ENCODE measurements around the gene USP53. TPM values are rescaled to one million over a fixed set of nuclear protein-coding genes. Genes with fewer than 3 reads are reported as not detected.
"Not testable (repeated sequence)": the region's sequence is repeated elsewhere in the genome, so short reads cannot be mapped to it uniquely, and the experiment has no call there.

Gene USP53
- total RNA-seq, 5 donors from 2014 or later (not counting 1 experiment from before 2014, with no cell fraction given) = 17.3 to 26.4 (median 21.2) TPM

- Histone ChIP-seq H3K9me3 (no peaks in the 10 kb centered on the region), H3K4me3 (ENCODE audit: control insufficient read depth in 1 of 2, extremely low read depth in 1 of 2, low read length in 1 of 2) (no peak overlapping the region), H3K27me3 (replicated peaks in 1 of 2; ENCODE audit: control insufficient read depth in 2 of 2, extremely low read depth in 1 of 2, insufficient read depth in 2 of 2, low read length in 1 of 2) (no peaks in the 10 kb centered on the region), H3K4me1 (ENCODE audit: control insufficient read depth in 1 of 2, extremely low read depth in 1 of 2, insufficient read depth in 2 of 2, low read length in 2 of 2) (no peaks in the 10 kb centered on the region), H3K27ac (ENCODE audit: low read length) (no peak overlapping the region), H3K36me3 (ENCODE audit: control insufficient read depth in 2 of 2, extremely low read depth in 1 of 2, insufficient read depth in 1 of 2, low read length in 1 of 2) (peaks cover 0 to 9% of the 10 kb centered on the region in 2 donors)
- ChIA-PET CTCF (interaction anchor here in 1 of 2 donors (0.6 kb wide), 1 partner anchor 409 kb away, joined by 3 read pairs; no protein-coding TSS in a partner anchor), POLR2A (no interaction called here)
- DNase-seq = no peak
- H3K36me3 Mint-ChIP-seq = peaks cover 48% of the 10 kb centered on the region
- H3K27me3 Mint-ChIP-seq = no peaks in the 10 kb centered on the region
- peaks cover 0 to 6% (median 6%) of the 10 kb centered on the region in 3 donors for H3K4me1 Mint-ChIP-seq
- peaks cover 0 to 7% (median 0%) of the 10 kb centered on the region in 3 donors for H3K9me3 Mint-ChIP-seq
- no peak for ATAC-seq (replicated peaks in 1 of 4)
- 40% methylated on average over 1 of the region's 4 CpGs for WGBS (ENCODE audit: insufficient coverage)
- H3K27ac Mint-ChIP-seq = peak overlapping the region in 1 of 2 donors; percentile 2
- no peak overlapping the region for H3K4me3 Mint-ChIP-seq
These were observed 53.6 kb downstream of the USP53 start for GRCh38 chr4:119266153-119266552.

DNA sequence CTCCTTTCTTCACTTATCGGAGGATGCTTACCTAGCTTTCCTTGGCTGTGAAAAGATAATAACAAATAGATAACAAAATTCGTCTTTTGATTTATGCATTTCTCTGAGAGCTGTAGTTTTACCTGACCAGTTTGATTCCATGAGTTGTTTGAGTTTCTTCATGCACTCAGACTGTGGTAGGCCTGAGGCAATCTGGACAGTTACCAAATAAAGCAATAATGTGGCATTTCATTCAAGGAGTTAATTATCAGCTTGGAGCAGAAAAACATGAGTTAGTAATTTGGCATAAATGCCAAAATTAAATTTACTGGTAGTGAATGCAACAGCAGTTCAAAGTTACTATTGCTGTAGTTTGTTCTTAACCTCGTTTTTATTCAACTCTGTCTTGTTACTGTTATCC lies 56.0 kb downstream of the USP53 start:
- no peak overlapping the region for H3K4me3 Mint-ChIP-seq
- peaks cover 58% of the 10 kb centered on the region for H3K36me3 Mint-ChIP-seq
- Histone ChIP-seq H3K36me3 (ENCODE audit: control insufficient read depth in 2 of 2, extremely low read depth in 1 of 2, insufficient read depth in 1 of 2, low read length in 1 of 2) (peaks cover 0 to 11% of the 10 kb centered on the region in 2 donors), H3K9me3 (no peaks in the 10 kb centered on the region), H3K4me1 (ENCODE audit: control insufficient read depth in 1 of 2, extremely low read depth in 1 of 2, insufficient read depth in 2 of 2, low read length in 2 of 2) (no peaks in the 10 kb centered on the region), H3K27me3 (replicated peaks in 1 of 2; ENCODE audit: control insufficient read depth in 2 of 2, extremely low read depth in 1 of 2, insufficient read depth in 2 of 2, low read length in 1 of 2) (no peaks in the 10 kb centered on the region), H3K4me3 (ENCODE audit: control insufficient read depth in 1 of 2, extremely low read depth in 1 of 2, low read length in 1 of 2) (no peak overlapping the region), H3K27ac (ENCODE audit: low read length) (no peak overlapping the region)
- DNase-seq (no peak), ATAC-seq (replicated peaks in 1 of 4) (no peak)
- ChIA-PET POLR2A (interaction anchor here (0.6 to 0.7 kb wide), 2 partner anchors 93 to 703 kb away, joined by 3 to 6 read pairs; no protein-coding TSS in a partner anchor), CTCF (interaction anchor here in 1 of 2 donors (1.0 kb wide), 1 partner anchor 54 kb away, joined by 4 read pairs; no protein-coding TSS in a partner anchor)
- H3K4me1 Mint-ChIP-seq = peaks cover 0 to 6% (median 6%) of the 10 kb centered on the region in 3 donors
- no peaks in the 10 kb centered on the region for H3K27me3 Mint-ChIP-seq
- peaks cover 0 to 7% (median 0%) of the 10 kb centered on the region in 3 donors for H3K9me3 Mint-ChIP-seq
- WGBS (ENCODE audit: insufficient coverage) = 100% methylated on average over 1 of the region's 3 CpGs
- no peak overlapping the region for H3K27ac Mint-ChIP-seq

DNA sequence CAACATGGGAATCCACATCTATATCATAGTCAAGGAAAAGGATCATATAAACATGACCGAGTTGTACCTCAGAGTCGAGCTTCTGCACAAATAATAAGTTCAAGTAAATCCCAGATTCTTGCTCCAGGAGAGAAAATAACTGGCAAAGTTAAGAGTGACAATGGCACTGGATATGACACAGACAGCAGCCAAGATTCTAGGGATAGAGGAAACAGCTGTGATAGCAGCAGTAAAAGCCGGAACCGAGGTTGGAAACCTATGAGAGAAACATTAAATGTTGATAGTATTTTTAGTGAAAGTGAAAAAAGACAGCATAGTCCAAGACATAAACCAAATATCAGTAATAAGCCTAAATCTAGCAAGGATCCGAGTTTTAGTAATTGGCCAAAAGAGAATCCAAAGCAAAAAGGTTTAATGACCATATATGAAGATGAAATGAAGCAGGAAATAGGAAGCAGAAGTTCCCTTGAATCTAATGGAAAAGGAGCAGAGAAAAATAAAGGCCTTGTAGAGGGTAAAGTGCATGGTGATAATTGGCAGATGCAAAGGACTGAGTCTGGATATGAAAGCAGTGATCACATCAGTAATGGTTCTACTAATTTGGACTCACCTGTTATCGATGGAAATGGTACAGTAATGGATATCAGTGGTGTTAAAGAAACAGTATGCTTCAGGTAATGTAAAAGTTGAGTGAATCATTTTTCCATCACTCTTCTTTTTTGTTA lies 59.0 kb downstream of the USP53 start:
- Histone ChIP-seq H3K4me3 (ENCODE audit: control insufficient read depth in 1 of 2, extremely low read depth in 1 of 2, low read length in 1 of 2) (no peak overlapping the region), H3K9me3 (no peaks in the 10 kb centered on the region), H3K27me3 (replicated peaks in 1 of 2; ENCODE audit: control insufficient read depth in 2 of 2, extremely low read depth in 1 of 2, insufficient read depth in 2 of 2, low read length in 1 of 2) (no peaks in the 10 kb centered on the region), H3K4me1 (ENCODE audit: control insufficient read depth in 1 of 2, extremely low read depth in 1 of 2, insufficient read depth in 2 of 2, low read length in 2 of 2) (no peaks in the 10 kb centered on the region), H3K27ac (ENCODE audit: low read length) (no peak overlapping the region), H3K36me3 (ENCODE audit: control insufficient read depth in 2 of 2, extremely low read depth in 1 of 2, insufficient read depth in 1 of 2, low read length in 1 of 2) (peaks cover 0 to 7% of the 10 kb centered on the region in 2 donors)
- peaks cover 0 to under 1% (median 0%) of the 10 kb centered on the region in 3 donors for H3K9me3 Mint-ChIP-seq
- H3K4me3 Mint-ChIP-seq = no peak overlapping the region
- H3K27me3 Mint-ChIP-seq = no peaks in the 10 kb centered on the region
- 80% methylated on average over 1 of the region's 6 CpGs for WGBS (ENCODE audit: insufficient coverage)
- H3K36me3 Mint-ChIP-seq = peaks cover 46% of the 10 kb centered on the region
- H3K4me1 Mint-ChIP-seq = no peaks in the 10 kb centered on the region
- POLR2A ChIA-PET = no interaction called here
- CTCF ChIA-PET = no interaction called here
- ATAC-seq (replicated peaks in 1 of 4) (no peak), DNase-seq (no peak)
- H3K27ac Mint-ChIP-seq = no peak overlapping the region

GRCh38 chr4:119279541-119279940 lies 67.0 kb downstream of the USP53 start:
- H3K36me3 ChIP-seq (ENCODE audit: control insufficient read depth in 2 of 2, extremely low read depth in 1 of 2, insufficient read depth in 1 of 2, low read length in 1 of 2); H3K27ac Mint-ChIP-seq; H3K27me3 ChIP-seq (replicated peaks in 1 of 2; ENCODE audit: control insufficient read depth in 2 of 2, extremely low read depth in 1 of 2, insufficient read depth in 2 of 2, low read length in 1 of 2); H3K27me3 Mint-ChIP-seq; H3K9me3 ChIP-seq; POLR2A ChIA-PET; H3K4me3 ChIP-seq (ENCODE audit: control insufficient read depth in 1 of 2, extremely low read depth in 1 of 2, low read length in 1 of 2); H3K4me3 Mint-ChIP-seq; ATAC-seq (replicated peaks in 1 of 4); H3K9me3 Mint-ChIP-seq; H3K27ac ChIP-seq (ENCODE audit: low read length); CTCF ChIA-PET; H3K4me1 ChIP-seq (ENCODE audit: control insufficient read depth in 1 of 2, extremely low read depth in 1 of 2, insufficient read depth in 2 of 2, low read length in 2 of 2); DNase-seq: not testable (repeated sequence)
- peaks cover 30 to 35% (median 32%) of the 10 kb centered on the region in 3 donors for H3K4me1 Mint-ChIP-seq
- 95% methylated on average over 8 of the region's 19 CpGs for WGBS (ENCODE audit: insufficient coverage)
- H3K36me3 Mint-ChIP-seq = peaks cover 10% of the 10 kb centered on the region

DNA sequence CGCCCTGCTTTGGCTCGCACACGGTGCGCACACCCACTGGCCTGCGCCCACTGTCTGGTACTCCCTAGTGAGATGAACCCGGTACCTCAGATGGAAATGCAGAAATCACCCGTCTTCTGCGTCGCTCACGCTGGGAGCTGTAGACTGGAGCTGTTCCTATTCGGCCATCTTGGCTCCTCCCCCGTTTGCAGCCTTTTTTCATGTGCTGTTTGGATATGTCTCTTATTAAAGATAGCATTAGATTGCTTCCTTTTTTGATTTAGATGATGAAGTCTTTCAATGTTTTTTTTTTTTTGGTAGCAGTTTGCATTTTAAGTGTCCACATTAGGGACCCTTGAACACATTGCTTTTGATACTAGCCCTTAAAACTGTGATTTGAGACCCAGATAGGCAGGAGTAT lies 67.4 kb downstream of the USP53 start:
- H3K4me3 ChIP-seq (ENCODE audit: control insufficient read depth in 1 of 2, extremely low read depth in 1 of 2, low read length in 1 of 2); H3K27me3 ChIP-seq (replicated peaks in 1 of 2; ENCODE audit: control insufficient read depth in 2 of 2, extremely low read depth in 1 of 2, insufficient read depth in 2 of 2, low read length in 1 of 2); H3K27ac ChIP-seq (ENCODE audit: low read length); POLR2A ChIA-PET; H3K36me3 ChIP-seq (ENCODE audit: control insufficient read depth in 2 of 2, extremely low read depth in 1 of 2, insufficient read depth in 1 of 2, low read length in 1 of 2); DNase-seq; CTCF ChIA-PET; H3K9me3 ChIP-seq; H3K9me3 Mint-ChIP-seq; H3K4me3 Mint-ChIP-seq; H3K27me3 Mint-ChIP-seq; ATAC-seq (replicated peaks in 1 of 4); H3K4me1 ChIP-seq (ENCODE audit: control insufficient read depth in 1 of 2, extremely low read depth in 1 of 2, insufficient read depth in 2 of 2, low read length in 2 of 2): not testable (repeated sequence)
- WGBS (ENCODE audit: insufficient coverage) = no CpG with 5 or more reads among the region's 12 CpGs
- Mint-ChIP-seq H3K36me3 (peaks cover 10% of the 10 kb centered on the region), H3K27ac (peak overlapping the region in 1 of 2 donors; percentile 51), H3K4me1 (peaks cover 32 to 39% (median 35%) of the 10 kb centered on the region in 3 donors)

- Mint-ChIP-seq H3K27ac (peak overlapping the region; percentile 36 to 76), H3K4me1 (peaks cover 38 to 42% (median 42%) of the 10 kb centered on the region in 3 donors), H3K9me3 (no peaks in the 10 kb centered on the region), H3K36me3 (peaks cover 8% of the 10 kb centered on the region), H3K4me3 (no peak overlapping the region), H3K27me3 (no peaks in the 10 kb centered on the region)
- H3K27ac ChIP-seq (ENCODE audit: low read length) = no peak overlapping the region
- no peaks in the 10 kb centered on the region for H3K9me3 ChIP-seq
- WGBS (ENCODE audit: insufficient coverage) = 40% methylated on average over 1 of the region's 2 CpGs
- no peaks in the 10 kb centered on the region for H3K27me3 ChIP-seq (replicated peaks in 1 of 2; ENCODE audit: control insufficient read depth in 2 of 2, extremely low read depth in 1 of 2, insufficient read depth in 2 of 2, low read length in 1 of 2)
- ATAC-seq (replicated peaks in 1 of 4) = no peak
- no peak overlapping the region for H3K4me3 ChIP-seq (ENCODE audit: control insufficient read depth in 1 of 2, extremely low read depth in 1 of 2, low read length in 1 of 2)
- no peaks in the 10 kb centered on the region for H3K4me1 ChIP-seq (ENCODE audit: control insufficient read depth in 1 of 2, extremely low read depth in 1 of 2, insufficient read depth in 2 of 2, low read length in 2 of 2)
- H3K36me3 ChIP-seq (ENCODE audit: control insufficient read depth in 2 of 2, extremely low read depth in 1 of 2, insufficient read depth in 1 of 2, low read length in 1 of 2) = no peaks in the 10 kb centered on the region
- no peak for DNase-seq
- CTCF ChIA-PET = interaction anchor here in 1 of 2 donors (1.0 kb wide), 1 partner anchor 240 kb away, joined by 3 read pairs; no protein-coding TSS in a partner anchor
- POLR2A ChIA-PET = no interaction called here
These were observed 68.9 kb downstream of the USP53 start for GRCh38 chr4:119281393-119281792.

All from T-cell (primary cell).